Tibial artery (tissue), 4 donors: ENCODE data around the gene NARS2.

ENCODE experiments used
- DNase-seq, 2 donors: peaks; one replicate each; pipeline ENCODE4 v3.0.0-alpha.2; 2019
- H3K27ac ChIP-seq, 2 donors: fragments of 200-600 bp; sonication (generic) in 1 of 2; 1 replicate in 1 of 2; 2 replicates in 1 of 2; pipeline ENCODE4 v1.5.1; 2018 to 2019; ENCODE audit warnings: mild to moderate bottlenecking in 1 of 2
- H3K27me3 ChIP-seq, 2 donors: fragments of 200-600 bp; sonication (generic) in 1 of 2; one replicate each; pipeline versions ENCODE4 v1.5.1 to v1.6.0; 2016 to 2019
- H3K36me3 ChIP-seq, 3 donors: fragments of 200-600 bp; sonication (generic) in 2 of 3; one replicate each; pipeline ENCODE4 v1.5.1; 2016 to 2019; ENCODE audit warnings: mild to moderate bottlenecking in 2 of 3
- H3K4me1 ChIP-seq, 4 donors: fragments of 200-600 bp; sonication (generic) in 2 of 4; 1 replicate in 3 of 4; 2 replicates in 1 of 4; pipeline ENCODE4 v1.5.1; 2016 to 2019
- H3K4me3 ChIP-seq, 2 donors: fragments of 200-600 bp; sonication (generic) in 1 of 2; 1 replicate in 1 of 2; 2 replicates in 1 of 2; pipeline ENCODE4 v1.5.1; 2018 to 2019; ENCODE audit warnings: mild to moderate bottlenecking in 2 of 2
- H3K9me3 ChIP-seq, 3 donors: fragments of 200-600 bp; sonication (generic) in 1 of 3; one replicate each; pipeline ENCODE4 v1.5.1; 2016 to 2019
- intact Hi-C: fragments of 100-400 bp; cut with DNase I; formaldehyde crosslinking; loops from one replicate; pipeline ENCODE4 v1.15.0; 2023; ENCODE audit warnings: low total_unique reads
- TF ChIP-seq, protein P1 (sequence below), 2 experiments: fragments of 200-600 bp in 1 of 2; fragments of 450-650 bp in 1 of 2; IDR thresholded peaks; one replicate each; pipeline ENCODE4 v1.5.1; 2017 to 2019; ENCODE audit warnings: antibody characterized with exemption in 2 of 2, mild to moderate bottlenecking in 1 of 2, moderate library complexity in 1 of 2

NARS2 gene

GRCh38 chr11:78474451-78474850, 100.2 kb downstream of the NARS2 start:
- Histone ChIP-seq H3K4me1 (no peaks in the 10 kb centered on the region), H3K27me3 (no peaks in the 10 kb centered on the region), H3K4me3 (no peak overlapping the region), H3K36me3 (peaks cover 0 to 7% (median 0%) of the 10 kb centered on the region in 3 donors), H3K9me3 (no peaks in the 10 kb centered on the region), H3K27ac (no peak overlapping the region)
- TF ChIP-seq, protein P1, sequence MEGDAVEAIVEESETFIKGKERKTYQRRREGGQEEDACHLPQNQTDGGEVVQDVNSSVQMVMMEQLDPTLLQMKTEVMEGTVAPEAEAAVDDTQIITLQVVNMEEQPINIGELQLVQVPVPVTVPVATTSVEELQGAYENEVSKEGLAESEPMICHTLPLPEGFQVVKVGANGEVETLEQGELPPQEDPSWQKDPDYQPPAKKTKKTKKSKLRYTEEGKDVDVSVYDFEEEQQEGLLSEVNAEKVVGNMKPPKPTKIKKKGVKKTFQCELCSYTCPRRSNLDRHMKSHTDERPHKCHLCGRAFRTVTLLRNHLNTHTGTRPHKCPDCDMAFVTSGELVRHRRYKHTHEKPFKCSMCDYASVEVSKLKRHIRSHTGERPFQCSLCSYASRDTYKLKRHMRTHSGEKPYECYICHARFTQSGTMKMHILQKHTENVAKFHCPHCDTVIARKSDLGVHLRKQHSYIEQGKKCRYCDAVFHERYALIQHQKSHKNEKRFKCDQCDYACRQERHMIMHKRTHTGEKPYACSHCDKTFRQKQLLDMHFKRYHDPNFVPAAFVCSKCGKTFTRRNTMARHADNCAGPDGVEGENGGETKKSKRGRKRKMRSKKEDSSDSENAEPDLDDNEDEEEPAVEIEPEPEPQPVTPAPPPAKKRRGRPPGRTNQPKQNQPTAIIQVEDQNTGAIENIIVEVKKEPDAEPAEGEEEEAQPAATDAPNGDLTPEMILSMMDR (IDR thresholded peaks at IDR 0.05), result no peak
- no peak for DNase-seq
- intact Hi-C loops, result no loop called here

- H3K4me3 ChIP-seq, result no peak overlapping the region
- no peaks in the 10 kb centered on the region for H3K4me1 ChIP-seq
- no peaks in the 10 kb centered on the region for H3K9me3 ChIP-seq
- peaks cover 0 to 7% (median 0%) of the 10 kb centered on the region in 3 donors for H3K36me3 ChIP-seq
- intact Hi-C loops, result no loop called here
- no peak for DNase-seq
- no peak overlapping the region for H3K27ac ChIP-seq
- TF ChIP-seq, protein P1 (IDR thresholded peaks at IDR 0.05), result no peak
- no peaks in the 10 kb centered on the region for H3K27me3 ChIP-seq
Observed at GRCh38 chr11:78472905-78473304, 101.8 kb downstream of the NARS2 start.

DNA sequence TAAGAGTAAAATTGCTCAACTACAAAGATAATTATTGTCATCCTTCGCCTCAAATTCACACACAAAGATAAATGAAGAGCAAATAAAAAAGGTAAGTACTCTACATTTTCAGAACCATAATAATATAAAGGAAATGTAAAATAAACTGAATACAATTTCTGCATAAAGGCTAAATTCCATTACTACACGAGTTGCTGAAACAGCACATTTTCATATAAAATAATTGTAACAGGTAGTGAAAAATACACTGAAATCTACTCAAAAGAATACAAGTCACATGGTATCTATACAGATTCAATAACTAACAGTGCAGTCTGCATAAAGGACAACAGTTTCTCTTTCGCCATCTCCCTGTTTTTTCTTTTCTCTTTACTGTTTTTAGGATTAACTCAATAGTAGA, 102.3 kb downstream of the NARS2 start:
- peaks cover 0 to 7% (median 0%) of the 10 kb centered on the region in 3 donors for H3K36me3 ChIP-seq
- DNase-seq, result no peak
- no peak overlapping the region for H3K27ac ChIP-seq
- H3K9me3 ChIP-seq, result no peaks in the 10 kb centered on the region
- TF ChIP-seq, protein P1 (IDR thresholded peaks at IDR 0.05), result no peak
- no peaks in the 10 kb centered on the region for H3K27me3 ChIP-seq
- intact Hi-C loops, result no loop called here
- H3K4me3 ChIP-seq, result no peak overlapping the region
- no peaks in the 10 kb centered on the region for H3K4me1 ChIP-seq

DNA sequence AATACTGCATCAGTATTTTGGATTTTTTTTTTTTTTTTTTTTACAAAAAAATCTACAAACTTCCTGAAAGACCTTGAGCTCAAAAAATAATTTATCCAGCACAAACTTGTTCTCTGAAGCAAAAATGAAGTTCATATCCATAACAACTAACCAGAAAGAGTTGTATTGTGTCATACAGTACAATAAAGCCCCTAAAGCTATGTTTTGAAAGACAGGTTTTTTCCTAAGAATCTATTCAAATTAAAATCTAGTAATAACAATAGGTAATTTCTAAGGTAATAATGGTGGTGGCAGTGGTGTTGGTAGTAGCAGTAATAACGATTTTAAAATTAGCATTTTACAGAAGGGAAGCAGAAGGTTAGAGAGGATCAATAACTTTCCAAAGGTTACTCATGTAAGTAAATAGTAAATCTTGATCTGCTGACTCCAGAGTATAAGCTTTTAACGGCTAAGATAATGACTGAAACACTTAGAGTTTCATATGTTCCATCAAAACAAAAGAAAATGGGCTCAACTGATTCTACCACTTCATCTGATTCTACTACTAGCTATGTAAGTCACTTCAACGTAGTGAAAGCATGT, 103.7 kb downstream of the NARS2 start:
- Histone ChIP-seq H3K4me1 (no peaks in the 10 kb centered on the region), H3K36me3 (peaks cover 0 to 6% (median under 1%) of the 10 kb centered on the region in 3 donors), H3K27me3 (no peaks in the 10 kb centered on the region), H3K4me3 (no peak overlapping the region), H3K9me3 (no peaks in the 10 kb centered on the region), H3K27ac (no peak overlapping the region)
- TF ChIP-seq, protein P1 (IDR thresholded peaks at IDR 0.05), result no peak
- no peak for DNase-seq
- intact Hi-C loops, result no loop called here

- no peak overlapping the region for H3K27ac ChIP-seq
Observed at GRCh38 chr11:78469896-78470295, 104.8 kb downstream of the NARS2 start.

More at GRCh38 chr11:78469896-78470295, 104.8 kb downstream of the NARS2 start:
- no peak for DNase-seq
- Histone ChIP-seq H3K27me3 (no peaks in the 10 kb centered on the region), H3K9me3 (no peaks in the 10 kb centered on the region), H3K4me1 (no peaks in the 10 kb centered on the region), H3K4me3 (no peak overlapping the region), H3K36me3 (peaks cover 0 to 16% (median 11%) of the 10 kb centered on the region in 3 donors)
- intact Hi-C loops, result no loop called here
- TF ChIP-seq, protein P1 (IDR thresholded peaks at IDR 0.05), result no peak
